Measurements from ENCODE around the gene DCX.

Gene DCX

GRCh38 chrX:111264385-111264784 lies 147.6 kb downstream of the DCX start:
- H3K4me3 ChIP-seq (ENCODE audit: low read depth, low read length): no peak overlapping the region
- no peak for TF ChIP-seq CTCF (IDR thresholded peaks at IDR 0.05; ENCODE audit: low read depth, low read length)

GRCh38 chrX:111262086-111262485 lies 149.9 kb downstream of the DCX start:
- no peak for TF ChIP-seq CTCF (IDR thresholded peaks at IDR 0.05; ENCODE audit: low read depth, low read length)
- H3K4me3 ChIP-seq (ENCODE audit: low read depth, low read length): no peak overlapping the region

- no peak overlapping the region for H3K4me3 ChIP-seq (ENCODE audit: low read depth, low read length)
- no peak for TF ChIP-seq CTCF (IDR thresholded peaks at IDR 0.05; ENCODE audit: low read depth, low read length)
Measured at GRCh38 chrX:111260451-111260850, 151.5 kb downstream of the DCX start.

GRCh38 chrX:111259559-111259958 lies 152.4 kb downstream of the DCX start:
- TF ChIP-seq CTCF (IDR thresholded peaks at IDR 0.05; ENCODE audit: low read depth, low read length): no peak

GRCh38 chrX:111257733-111258132 lies 154.3 kb downstream of the DCX start:
- no peak overlapping the region for H3K4me3 ChIP-seq (ENCODE audit: low read depth, low read length)
- TF ChIP-seq CTCF (IDR thresholded peaks at IDR 0.05; ENCODE audit: low read depth, low read length): no peak

More at GRCh38 chrX:111259559-111259958, 152.4 kb downstream of the DCX start:
- no peak overlapping the region for H3K4me3 ChIP-seq (ENCODE audit: low read depth, low read length)

- no peak overlapping the region for H3K4me3 ChIP-seq (ENCODE audit: low read depth, low read length)
- no peak for TF ChIP-seq CTCF (IDR thresholded peaks at IDR 0.05; ENCODE audit: low read depth, low read length)
Measured at GRCh38 chrX:111254896-111255693, 156.9 kb downstream of the DCX start.

- TF ChIP-seq CTCF (IDR thresholded peaks at IDR 0.05; ENCODE audit: low read depth, low read length): no peak; the same call in 1 of the 2 replicates
- H3K4me3 ChIP-seq (ENCODE audit: low read depth, low read length): no peak overlapping the region
Measured at GRCh38 chrX:111244235-111244750, 167.7 kb downstream of the DCX start.

All from WI38 (cell line).